GM12878 (cell line): ENCODE data around the gene PDIA5. TPM values are rescaled to one million over a fixed set of nuclear protein-coding genes. Genes with fewer than 3 reads are reported as not detected.

ENCODE experiments used
- ATAC-seq: fragments of 200-7000 bp; cut with Tn5 transposase; 3 replicates; pipeline ENCODE4 v1.9.1; 2020; ENCODE audit warnings: mild to moderate bottlenecking, moderate library complexity
- BruUV-seq: library from RNA; stranded (reverse); fragments of 400-500 nt; replicated peaks from 2 replicates; lab custom pipeline; 2021; lab: Mats Ljungman, UMichigan
- CTCF ChIA-PET: fragments of 300-600 bp; sonication (Branson Sonifier 250); formaldehyde crosslinking; extraction: SDS; loops from one replicate; lab custom pipeline; 2021; ENCODE audit warnings: inconsistent platforms; lab: Yijun Ruan, JAX
- POLR2A ChIA-PET: fragments of 350-600 bp; formaldehyde crosslinking; extraction: SDS; loops from one replicate; lab custom pipeline; 2021; ENCODE audit warnings: inconsistent platforms; lab: Charles Lee
- RAD21 ChIA-PET: fragments of 300-600 bp; sonication (Branson Sonifier 250); formaldehyde crosslinking; loops from one replicate; lab custom pipeline; 2023; ENCODE audit warnings: antibody characterized with exemption; ENCODE audit not compliant: unreplicated experiment; lab: Charles Lee
- SMC1A ChIA-PET: fragments of 300-600 bp; sonication (Branson Sonifier 250); formaldehyde crosslinking; loops from one replicate; lab custom pipeline; 2023; ENCODE audit not compliant: unreplicated experiment, uncharacterized antibody; lab: Charles Lee
- DNase-seq: peaks from one replicate; pipeline ENCODE4 v3.0.0-alpha.2; 2011; ENCODE audit warnings: low read depth, low spot score
- FAIRE-seq: peaks from 3 replicates; lab custom pipeline; 2011; peaks lifted over from hg19 to GRCh38; lab: Jason Lieb, UNC
- H2AFZ ChIP-seq: 2 replicates; pipeline ENCODE4 v1.6.0; 2011; ENCODE audit warnings: low read depth, low read length, control low read depth; ENCODE audit not compliant: control insufficient read depth
- H3K27ac ChIP-seq: 2 replicates; pipeline ENCODE4 v1.5.1; 2011; ENCODE audit warnings: control low read depth; ENCODE audit not compliant: control insufficient read depth, insufficient read depth
- H3K27me3 ChIP-seq, 2 experiments: replicated peaks in 1 of 2; 2 replicates each; pipeline versions ENCODE4 v1.6.0 to v1.6.1; 2011; ENCODE audit warnings: low read length in 1 of 2; ENCODE audit not compliant: control insufficient read depth in 2 of 2, insufficient read depth in 2 of 2
- H3K36me3 ChIP-seq, 2 experiments: 2 replicates each; pipeline ENCODE4 v1.5.1; 2011; ENCODE audit warnings: low read length in 1 of 2; ENCODE audit not compliant: control insufficient read depth in 2 of 2, insufficient read depth in 2 of 2
- H3K4me1 ChIP-seq: 2 replicates; pipeline ENCODE4 v1.6.1; 2011; ENCODE audit warnings: mild to moderate bottlenecking, low read length, moderate library complexity, mixed read lengths; ENCODE audit not compliant: control insufficient read depth, insufficient read depth
- H3K4me2 ChIP-seq: 2 replicates; pipeline ENCODE4 v1.6.0; 2011; ENCODE audit warnings: control low read depth; ENCODE audit not compliant: control insufficient read depth, insufficient read depth
- H3K4me3 ChIP-seq: fragments of 200-600 bp; sonication (generic); 2 replicates; pipeline ENCODE4 v1.5.1; 2016
- H3K79me2 ChIP-seq: 2 replicates; pipeline ENCODE4 v1.6.0; 2011; ENCODE audit warnings: low read length; ENCODE audit not compliant: control insufficient read depth, insufficient read depth
- H3K9ac ChIP-seq: 2 replicates; pipeline ENCODE4 v1.8.0; 2011; ENCODE audit warnings: low read length, control low read depth, mixed read lengths; ENCODE audit not compliant: control insufficient read depth, insufficient read depth
- H3K9me3 ChIP-seq: replicated peaks from 3 replicates; pipeline ENCODE4 v1.5.1; 2011; ENCODE audit warnings: mild to moderate bottlenecking, low read length; ENCODE audit not compliant: control insufficient read depth, insufficient read depth
- H4K20me1 ChIP-seq: 2 replicates; pipeline ENCODE4 v1.6.0; 2011; ENCODE audit not compliant: control insufficient read depth, insufficient read depth
- BCL3 ChIP-seq: IDR thresholded peaks from 2 replicates; pipeline ENCODE4 v1.6.1; 2011; ENCODE audit warnings: borderline replicate concordance, low read depth, mild to moderate bottlenecking, moderate library complexity, low read length; ENCODE audit not compliant: insufficient read depth, poor library complexity, severe bottlenecking
- CREB1 ChIP-seq: IDR thresholded peaks from 2 replicates; pipeline ENCODE4 v1.6.1; 2012; ENCODE audit warnings: low read depth, mild to moderate bottlenecking, inconsistent platforms
- EZH2 ChIP-seq: IDR thresholded peaks from 2 replicates; pipeline ENCODE4 v1.6.1; 2012; ENCODE audit warnings: low read depth, mild to moderate bottlenecking, control low read depth, inconsistent platforms, low read length, borderline replicate concordance; ENCODE audit not compliant: control insufficient read depth
- HDGF ChIP-seq: fragments of 450-650 bp; IDR thresholded peaks from 2 replicates; pipeline ENCODE4 v1.6.1; 2016; ENCODE audit warnings: antibody characterized with exemption
- WRNIP1 ChIP-seq: IDR thresholded peaks from 2 replicates; pipeline ENCODE4 v1.6.1; 2011; ENCODE audit warnings: low read depth, low read length, improper control_type of control experiment, borderline replicate concordance
- WGBS: methylation state at CpG from one replicate; pipeline ENCODE4 v1.1.6; 2016; ENCODE audit warnings: low lambda C conversion rate; ENCODE audit not compliant: insufficient replicate concordance, insufficient coverage; ENCODE audit errors: missing lambda C conversion rate; 5-methylcytosine and 5-hydroxymethylcytosine counted together
- in situ Hi-C: fragments of 300-500 bp; cut with MboI; formaldehyde crosslinking; loops from 9 replicates; pipeline ENCODE4 v1.14.3; 2018; ENCODE audit warnings: mixed read lengths
- intact Hi-C: fragments of 100-400 bp; cut with micrococcal nuclease; formaldehyde crosslinking; loops from one replicate; pipeline ENCODE4 v1.14.2; 2022; ENCODE audit not compliant: unreplicated experiment
- polyA plus RNA-seq, 11 experiments: library from polyadenylated mRNA; depleted of rRNA in 4 of 11; unstranded in 6 of 11; stranded (reverse) in 5 of 11; fragments of >200 nt; fragmentation: Nextera tagmentation in 4 of 11; fragmentation: Illumina TruSeq in 1 of 11; extraction: Ambion mirVana in 4 of 11; extraction: Trizol in 1 of 11; gene quantifications; 1 replicate in 1 of 11; 2 replicates in 10 of 11; pipeline versions ENCODE4 v1.2.1 to v1.2.3, GENCODE V29; 2011 to 2016; ENCODE audit warnings: inconsistent platforms in 2 of 11, missing spikeins in 2 of 11, low read depth in 1 of 11
- total RNA-seq, 4 experiments: library from RNA; depleted of rRNA in 3 of 4; stranded (reverse); fragments of >200 nt in 3 of 4; fragmentation: Illumina TruSeq in 1 of 4; extraction: Trizol in 1 of 4; gene quantifications; 2 replicates each; pipeline versions ENCODE4 v1.2.1 to v1.2.3, GENCODE V29; 2013 to 2021
- TF ChIP-seq, protein P1 (sequence below): fragments of 450-650 bp; formaldehyde crosslinking; IDR thresholded peaks from 2 replicates; pipeline ENCODE4 v1.4.0; 2022; ENCODE audit warnings: mild to moderate bottlenecking, moderate library complexity

Gene PDIA5
- total and polyA plus RNA-seq, 10 of the 15 experiments (the other 5 are each of a cell fraction or from before 2014, with no cell fraction given): 4.1 to 24.8 (median 19.2) TPM

DNA sequence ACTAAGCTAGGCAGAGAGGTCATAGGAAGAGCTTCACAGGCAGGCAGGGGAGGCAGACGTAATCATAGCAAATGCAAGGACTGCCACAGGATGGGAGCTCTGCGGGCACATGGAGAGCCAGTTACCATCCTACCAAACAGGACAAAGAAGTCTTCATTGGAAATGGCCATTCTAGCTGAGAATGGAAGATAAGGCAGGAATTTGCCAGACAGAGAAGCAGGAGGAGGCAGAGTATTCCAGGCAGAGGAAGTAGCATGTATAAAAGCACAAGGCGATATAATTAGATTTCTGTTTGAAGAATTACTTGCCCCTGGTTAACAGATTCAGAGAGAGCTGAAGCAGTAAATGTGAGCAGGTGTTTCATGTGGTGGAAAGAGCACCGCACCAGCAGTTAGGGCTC, 35.8 kb upstream of the PDIA5 start:
- ChIA-PET POLR2A (no interaction called here), RAD21 (interaction anchor here (1.3 to 5.7 kb wide), 3 partner anchors 10 to 276 kb away, joined by 4 to 32 read pairs (median 6); no protein-coding TSS in a partner anchor), CTCF (interaction anchor here (0.6 to 2.9 kb wide), 6 partner anchors 8 to 276 kb away, joined by 3 to 13 read pairs (median 5); no protein-coding TSS in a partner anchor), SMC1A (interaction anchor here (0.7 to 1.9 kb wide), 5 partner anchors 89 to 1485 kb away, joined by 3 to 9 read pairs (median 4); partner anchors contain the start of gene POLQ)
- no peak for DNase-seq
- BruUV-seq: no TSS peak
- Histone ChIP-seq H4K20me1 (no peaks in the 10 kb centered on the region; the same call in 1 of the 2 replicates), H3K4me2 (no peak overlapping the region), H3K27me3 (peaks cover 13 to 16% of the 10 kb centered on the region in 2 experiments; a peak in 3 of 4 replicates), H2AFZ (no peak overlapping the region), H3K4me3 (no peak overlapping the region), H3K27ac (no peak overlapping the region), H3K36me3 (no peaks in the 10 kb centered on the region), H3K4me1 (peaks cover 6% of the 10 kb centered on the region), H3K9ac (no peak overlapping the region), H3K79me2 (no peaks in the 10 kb centered on the region), H3K9me3 (no peaks in the 10 kb centered on the region)
- in situ Hi-C loops: loop anchor here (5.0 kb wide), 1 partner anchor 274 kb away; no protein-coding TSS in a partner anchor
- ATAC-seq: no peak
- 63% methylated on average over 4 of the region's 4 CpGs for WGBS
- intact Hi-C loops: no loop called here
- no peak for FAIRE-seq
- TF ChIP-seq HDGF (no peak), BCL3 (no peak), WRNIP1 (no peak), CREB1 (no peak), EZH2 (no peak)
- TF ChIP-seq, protein P1, sequence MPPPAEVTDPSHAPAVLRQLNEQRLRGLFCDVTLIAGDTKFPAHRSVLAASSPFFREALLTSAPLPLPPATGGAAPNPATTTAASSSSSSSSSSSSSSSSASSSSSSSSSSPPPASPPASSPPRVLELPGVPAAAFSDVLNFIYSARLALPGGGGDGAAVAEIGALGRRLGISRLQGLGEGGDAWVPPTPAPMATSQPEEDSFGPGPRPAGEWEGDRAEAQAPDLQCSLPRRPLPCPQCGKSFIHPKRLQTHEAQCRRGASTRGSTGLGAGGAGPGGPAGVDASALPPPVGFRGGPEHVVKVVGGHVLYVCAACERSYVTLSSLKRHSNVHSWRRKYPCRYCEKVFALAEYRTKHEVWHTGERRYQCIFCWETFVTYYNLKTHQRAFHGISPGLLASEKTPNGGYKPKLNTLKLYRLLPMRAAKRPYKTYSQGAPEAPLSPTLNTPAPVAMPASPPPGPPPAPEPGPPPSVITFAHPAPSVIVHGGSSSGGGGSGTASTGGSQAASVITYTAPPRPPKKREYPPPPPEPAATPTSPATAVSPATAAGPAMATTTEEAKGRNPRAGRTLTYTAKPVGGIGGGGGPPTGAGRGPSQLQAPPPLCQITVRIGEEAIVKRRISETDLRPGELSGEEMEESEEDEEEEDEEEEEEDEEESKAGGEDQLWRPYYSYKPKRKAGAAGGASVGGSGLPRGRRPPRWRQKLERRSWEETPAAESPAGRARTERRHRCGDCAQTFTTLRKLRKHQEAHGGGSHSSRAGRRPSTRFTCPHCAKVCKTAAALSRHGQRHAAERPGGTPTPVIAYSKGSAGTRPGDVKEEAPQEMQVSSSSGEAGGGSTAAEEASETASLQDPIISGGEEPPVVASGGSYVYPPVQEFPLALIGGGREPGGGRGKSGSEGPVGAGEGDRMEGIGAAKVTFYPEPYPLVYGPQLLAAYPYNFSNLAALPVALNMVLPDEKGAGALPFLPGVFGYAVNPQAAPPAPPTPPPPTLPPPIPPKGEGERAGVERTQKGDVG (CRISPR knock-in tag): no peak
